GM12801 (cell line): ENCODE results near the gene ARFRP1.

ENCODE experiments used
- CTCF ChIP-seq: IDR thresholded peaks from one replicate; pipeline ENCODE4 v1.5.1; 2011; ENCODE audit warnings: control low read depth; ENCODE audit not compliant: insufficient read length; ENCODE audit errors: extremely low read depth

The ARFRP1 gene

GRCh38 chr20:63679799-63680305 lies 27.9 kb downstream of the ARFRP1 start:
- TF ChIP-seq CTCF: no peak

GRCh38 chr20:63678667-63679465 lies 28.9 kb downstream of the ARFRP1 start:
- no peak for TF ChIP-seq CTCF

- no peak for TF ChIP-seq CTCF
Measured at GRCh38 chr20:63678071-63678470, 29.7 kb downstream of the ARFRP1 start.

- TF ChIP-seq CTCF: no peak
Measured at GRCh38 chr20:63675681-63676368, 32.0 kb downstream of the ARFRP1 start.

GRCh38 chr20:63673951-63674350 lies 33.8 kb downstream of the ARFRP1 start:
- TF ChIP-seq CTCF: no peak

- TF ChIP-seq CTCF: no peak
Measured at GRCh38 chr20:63672666-63673065, 35.1 kb downstream of the ARFRP1 start.

- TF ChIP-seq CTCF: no peak
Measured at GRCh38 chr20:63668351-63668750, 39.4 kb downstream of the ARFRP1 start.
